ENCODE results near the gene PTCH2.

PTCH2 gene

GRCh38 chr1:44842862-44843655 is at the start of gene PTCH2:
Gene PTCH2 (minus strand): TSS chr1:44843253. CDS start chr1:44842932, 321 bp downstream.
- no peak for TF ChIP-seq CTCF (IDR thresholded peaks at IDR 0.05; ENCODE audit: low read depth, low read length)
- DNase-seq (ENCODE audit: extremely low read depth, low read depth) = peak; percentile 16

GRCh38 chr1:44890007-44890406 is 47.0 kb upstream of the PTCH2 start:
- no peak for DNase-seq (ENCODE audit: extremely low read depth, low read depth)

GRCh38 chr1:44885406-44885805 is 42.4 kb upstream of the PTCH2 start:
- DNase-seq (ENCODE audit: extremely low read depth, low read depth) = no peak
- TF ChIP-seq CTCF (IDR thresholded peaks at IDR 0.05; ENCODE audit: low read depth, low read length) = no peak

More at GRCh38 chr1:44890007-44890406, 47.0 kb upstream of the PTCH2 start:
- no peak for TF ChIP-seq CTCF (IDR thresholded peaks at IDR 0.05; ENCODE audit: low read depth, low read length)

- DNase-seq (ENCODE audit: extremely low read depth, low read depth) = no peak
- TF ChIP-seq CTCF (IDR thresholded peaks at IDR 0.05; ENCODE audit: low read depth, low read length) = no peak
Measured at GRCh38 chr1:44884746-44885145, 41.7 kb upstream of the PTCH2 start.

- peak; percentile 44 for DNase-seq (ENCODE audit: extremely low read depth, low read depth)
- TF ChIP-seq CTCF (IDR thresholded peaks at IDR 0.05; ENCODE audit: low read depth, low read length) = no peak
Measured at GRCh38 chr1:44881011-44881632, 38.1 kb upstream of the PTCH2 start.

- no peak for DNase-seq (ENCODE audit: extremely low read depth, low read depth)
- TF ChIP-seq CTCF (IDR thresholded peaks at IDR 0.05; ENCODE audit: low read depth, low read length) = no peak
Measured at GRCh38 chr1:44874155-44874554, 31.1 kb upstream of the PTCH2 start.

- TF ChIP-seq CTCF (IDR thresholded peaks at IDR 0.05; ENCODE audit: low read depth, low read length) = no peak
- DNase-seq (ENCODE audit: extremely low read depth, low read depth) = no peak
Measured at GRCh38 chr1:44870096-44870495, 27.0 kb upstream of the PTCH2 start.

Data from AG09319 (cell line).